Measurements from ENCODE around the gene SLC6A17. TPM values are rescaled to one million over a fixed set of nuclear protein-coding genes. Genes with fewer than 3 reads are reported as not detected.

SLC6A17 gene
- total and polyA plus RNA-seq, 2 experiments from 2014 or later, result 0.03 to 0.17 TPM

DNA sequence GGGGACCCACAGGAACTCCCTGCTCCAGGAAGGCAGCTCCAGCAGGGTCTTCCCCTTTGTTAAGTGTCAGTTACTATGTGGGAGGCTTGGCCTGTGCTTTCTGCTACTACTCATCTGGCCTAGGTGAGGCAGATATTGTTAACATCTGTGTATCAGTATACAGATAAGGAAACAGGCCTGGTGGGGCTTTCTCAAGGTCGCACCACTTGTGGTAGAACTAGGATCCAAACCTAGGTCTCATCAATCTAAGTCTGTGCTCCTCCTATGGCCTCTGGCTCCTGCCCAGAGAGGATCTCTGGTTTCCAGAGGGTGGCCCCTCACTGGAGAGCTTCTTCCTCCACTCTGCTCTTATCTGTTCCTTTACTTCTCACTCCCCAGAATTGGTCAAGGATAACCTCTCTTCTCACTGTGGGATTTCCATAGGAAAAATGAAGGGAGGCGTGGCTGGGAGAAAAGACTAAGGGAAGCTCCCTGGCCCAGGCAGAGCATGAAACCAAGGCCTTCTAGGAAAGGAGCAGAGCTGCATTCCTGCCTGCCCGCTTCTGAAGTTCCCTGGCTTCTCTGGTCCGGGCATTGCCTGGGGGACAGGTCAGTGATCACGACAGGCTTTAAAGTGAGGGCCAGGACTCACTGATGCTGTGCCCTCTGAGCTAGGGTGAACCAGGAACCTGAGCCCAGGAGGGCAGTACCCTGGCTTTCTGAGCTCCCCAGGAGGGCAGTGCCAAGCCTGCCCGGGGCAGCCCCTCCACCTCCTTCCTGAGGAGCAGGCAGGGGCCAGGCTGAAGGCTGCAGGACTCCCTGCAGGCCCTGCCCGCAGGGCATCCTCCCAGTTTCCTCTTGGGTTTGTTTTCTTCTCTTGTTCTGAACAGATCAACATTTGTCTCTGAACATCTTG is 65.6 kb downstream of the SLC6A17 start:
- Histone ChIP-seq H3K36me3 (ENCODE audit: insufficient read depth) (no peaks in the 10 kb centered on the region), H3K27me3 (ENCODE audit: insufficient read depth) (peaks cover 22% of the 10 kb centered on the region), H3K4me2 (no peak overlapping the region), H3K4me1 (ENCODE audit: insufficient read depth) (peaks cover 18% of the 10 kb centered on the region), H3F3A (replicated peaks; ENCODE audit: low read depth) (0 out of 2 replicates have a peak, but pooled peaks cover 3% of the 10 kb centered on the region), H4K20me1 (replicated peaks; ENCODE audit: insufficient read depth) (peaks cover 7% of the 10 kb centered on the region), H3K79me2 (replicated peaks; ENCODE audit: insufficient read depth) (no peaks in the 10 kb centered on the region), H3K4me3 (no peak overlapping the region), H3K9me2 (ENCODE audit: insufficient read depth) (no peaks in the 10 kb centered on the region), H2AFZ (no peak overlapping the region), H3K27ac (ENCODE audit: low read depth) (no peak overlapping the region)
- H3K36me3 Mint-ChIP-seq (ENCODE audit: low read depth), result no peaks in the 10 kb centered on the region; the same call in 2 of the 3 replicates
- H3K4me3 Mint-ChIP-seq, result no peak overlapping the region
- H3K9me3 Mint-ChIP-seq, result no peaks in the 10 kb centered on the region
- ATAC-seq (no peak), DNase-seq (ENCODE audit: low spot score) (no peak)
- H3K27ac Mint-ChIP-seq, result no peak overlapping the region
- H3K4me1 Mint-ChIP-seq, result peaks cover 30% of the 10 kb centered on the region
- peaks cover 16% of the 10 kb centered on the region for H3K27me3 Mint-ChIP-seq (ENCODE audit: insufficient read depth, low read depth, poor library complexity)
- TF ChIP-seq STAT1 (IDR thresholded peaks at IDR 0.05; ENCODE audit: unreplicated experiment), result no peak

DNA sequence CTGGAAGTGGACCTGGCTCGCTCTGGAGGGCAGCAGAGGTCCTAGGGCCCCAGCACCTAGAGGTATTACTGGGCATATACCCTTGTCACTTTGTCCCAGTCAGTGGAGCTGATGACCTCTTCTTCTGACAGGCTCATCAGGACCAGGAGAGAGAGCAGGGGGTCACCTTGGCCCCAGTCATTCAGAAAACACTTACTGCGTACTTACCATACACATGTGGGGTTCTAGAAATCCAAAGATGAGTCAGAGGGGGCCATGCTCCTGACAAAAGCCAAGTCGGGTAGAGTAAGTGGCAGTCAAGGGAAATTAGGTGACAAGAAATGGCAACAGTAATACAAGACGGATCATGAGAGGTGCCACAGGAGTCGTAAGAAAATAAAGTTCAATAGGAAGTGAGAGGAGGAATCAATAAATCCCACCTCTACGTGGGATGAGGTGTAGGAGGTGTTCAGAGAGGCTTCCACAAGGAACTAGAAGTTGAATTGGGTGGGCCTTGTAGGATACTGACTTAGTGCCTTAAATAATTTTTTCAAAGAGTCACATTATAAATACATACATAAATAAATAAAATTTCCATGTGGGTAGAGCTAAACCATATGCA is 66.7 kb downstream of the SLC6A17 start:
- H3K36me3 Mint-ChIP-seq (ENCODE audit: low read depth), result no peaks in the 10 kb centered on the region; the same call in 2 of the 3 replicates
- H3K36me3 ChIP-seq (ENCODE audit: insufficient read depth), result no peaks in the 10 kb centered on the region
- no peak overlapping the region for H3K4me2 ChIP-seq
- no peaks in the 10 kb centered on the region for H3K9me3 Mint-ChIP-seq
- no peak overlapping the region for H3K4me3 Mint-ChIP-seq
- H3K4me3 ChIP-seq, result no peak overlapping the region
- DNase-seq (ENCODE audit: low spot score) (no peak), ATAC-seq (no peak)
- H3K27ac Mint-ChIP-seq, result no peak overlapping the region
- H3K4me1 ChIP-seq (ENCODE audit: insufficient read depth), result peaks cover 18% of the 10 kb centered on the region
- H4K20me1 ChIP-seq (replicated peaks; ENCODE audit: insufficient read depth), result peaks cover 7% of the 10 kb centered on the region
- peaks cover 31% of the 10 kb centered on the region for H3K4me1 Mint-ChIP-seq
- no peak overlapping the region for H2AFZ ChIP-seq
- no peaks in the 10 kb centered on the region for H3K9me2 ChIP-seq (ENCODE audit: insufficient read depth)
- H3K27me3 Mint-ChIP-seq (ENCODE audit: insufficient read depth, low read depth, poor library complexity), result peaks cover 9% of the 10 kb centered on the region
- no peak overlapping the region for H3K27ac ChIP-seq (ENCODE audit: low read depth)
- no peak for TF ChIP-seq ZNF331 (CRISPR knock-in tag; IDR thresholded peaks at IDR 0.05; ENCODE audit: low read depth)
- H3K79me2 ChIP-seq (replicated peaks; ENCODE audit: insufficient read depth), result no peaks in the 10 kb centered on the region
- 0 out of 2 replicates have a peak, but pooled peaks cover 3% of the 10 kb centered on the region for H3F3A ChIP-seq (replicated peaks; ENCODE audit: low read depth)
- H3K27me3 ChIP-seq (ENCODE audit: insufficient read depth), result peaks cover 11% of the 10 kb centered on the region

DNA sequence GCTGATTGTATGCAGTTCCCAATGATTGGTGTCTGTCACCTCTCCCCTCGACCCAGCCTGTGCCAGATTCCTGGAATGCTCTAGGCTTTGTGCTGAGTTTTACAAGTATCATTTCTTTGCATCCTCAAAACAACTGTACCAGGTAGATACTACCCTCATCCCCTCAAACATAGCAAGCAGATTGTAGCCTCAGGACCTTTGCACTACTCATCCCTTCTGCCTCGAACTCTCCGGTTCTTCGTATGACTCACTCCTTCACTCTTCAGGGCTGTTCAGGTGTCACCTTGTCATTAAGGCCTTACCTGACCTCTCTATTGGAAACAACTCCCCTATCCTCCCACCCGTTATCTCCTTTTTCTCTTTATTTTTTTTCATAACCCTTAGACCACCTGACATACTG is 67.8 kb downstream of the SLC6A17 start:
- Histone ChIP-seq H3F3A (replicated peaks; ENCODE audit: low read depth) (no peaks in the 10 kb centered on the region), H3K4me3 (no peak overlapping the region), H3K36me3 (ENCODE audit: insufficient read depth) (no peaks in the 10 kb centered on the region), H3K4me2 (no peak overlapping the region), H2AFZ (no peak overlapping the region), H3K27me3 (ENCODE audit: insufficient read depth) (no peaks in the 10 kb centered on the region), H3K4me1 (ENCODE audit: insufficient read depth) (peaks cover 8% of the 10 kb centered on the region), H4K20me1 (replicated peaks; ENCODE audit: insufficient read depth) (peaks cover 7% of the 10 kb centered on the region), H3K27ac (ENCODE audit: low read depth) (no peak overlapping the region), H3K79me2 (replicated peaks; ENCODE audit: insufficient read depth) (no peaks in the 10 kb centered on the region), H3K9me2 (ENCODE audit: insufficient read depth) (no peaks in the 10 kb centered on the region)
- peaks cover 4% of the 10 kb centered on the region for H3K27me3 Mint-ChIP-seq (ENCODE audit: insufficient read depth, low read depth, poor library complexity)
- DNase-seq (ENCODE audit: low spot score) (no peak), ATAC-seq (no peak)
- no peak overlapping the region for H3K27ac Mint-ChIP-seq
- H3K36me3 Mint-ChIP-seq (ENCODE audit: low read depth), result no peaks in the 10 kb centered on the region; the same call in 2 of the 3 replicates
- peaks cover 31% of the 10 kb centered on the region for H3K4me1 Mint-ChIP-seq
- H3K9me3 Mint-ChIP-seq, result no peaks in the 10 kb centered on the region
- H3K4me3 Mint-ChIP-seq, result no peak overlapping the region
- TF ChIP-seq POLR2AphosphoS5 (IDR thresholded peaks at IDR 0.05; ENCODE audit: low read depth) (no peak), STAT1 (IDR thresholded peaks at IDR 0.05; ENCODE audit: unreplicated experiment) (no peak), EZH2phosphoT487 (IDR thresholded peaks at IDR 0.05; ENCODE audit: unreplicated experiment) (no peak), NANOG (IDR thresholded peaks at IDR 0.05; ENCODE audit: borderline replicate concordance) (no peak), ZNF331 (CRISPR knock-in tag; IDR thresholded peaks at IDR 0.05; ENCODE audit: low read depth) (no peak), ZNF114 (CRISPR knock-in tag; IDR thresholded peaks at IDR 0.05) (no peak), JUNB (IDR thresholded peaks at IDR 0.05; ENCODE audit: unreplicated experiment) (no peak), EZH2 (IDR thresholded peaks at IDR 0.05; ENCODE audit: low read depth, unreplicated experiment) (no peak), CREB1 (CRISPR knock-in tag; IDR thresholded peaks at IDR 0.05; ENCODE audit: low read depth) (no peak)
- TF ChIP-seq, protein P1, sequence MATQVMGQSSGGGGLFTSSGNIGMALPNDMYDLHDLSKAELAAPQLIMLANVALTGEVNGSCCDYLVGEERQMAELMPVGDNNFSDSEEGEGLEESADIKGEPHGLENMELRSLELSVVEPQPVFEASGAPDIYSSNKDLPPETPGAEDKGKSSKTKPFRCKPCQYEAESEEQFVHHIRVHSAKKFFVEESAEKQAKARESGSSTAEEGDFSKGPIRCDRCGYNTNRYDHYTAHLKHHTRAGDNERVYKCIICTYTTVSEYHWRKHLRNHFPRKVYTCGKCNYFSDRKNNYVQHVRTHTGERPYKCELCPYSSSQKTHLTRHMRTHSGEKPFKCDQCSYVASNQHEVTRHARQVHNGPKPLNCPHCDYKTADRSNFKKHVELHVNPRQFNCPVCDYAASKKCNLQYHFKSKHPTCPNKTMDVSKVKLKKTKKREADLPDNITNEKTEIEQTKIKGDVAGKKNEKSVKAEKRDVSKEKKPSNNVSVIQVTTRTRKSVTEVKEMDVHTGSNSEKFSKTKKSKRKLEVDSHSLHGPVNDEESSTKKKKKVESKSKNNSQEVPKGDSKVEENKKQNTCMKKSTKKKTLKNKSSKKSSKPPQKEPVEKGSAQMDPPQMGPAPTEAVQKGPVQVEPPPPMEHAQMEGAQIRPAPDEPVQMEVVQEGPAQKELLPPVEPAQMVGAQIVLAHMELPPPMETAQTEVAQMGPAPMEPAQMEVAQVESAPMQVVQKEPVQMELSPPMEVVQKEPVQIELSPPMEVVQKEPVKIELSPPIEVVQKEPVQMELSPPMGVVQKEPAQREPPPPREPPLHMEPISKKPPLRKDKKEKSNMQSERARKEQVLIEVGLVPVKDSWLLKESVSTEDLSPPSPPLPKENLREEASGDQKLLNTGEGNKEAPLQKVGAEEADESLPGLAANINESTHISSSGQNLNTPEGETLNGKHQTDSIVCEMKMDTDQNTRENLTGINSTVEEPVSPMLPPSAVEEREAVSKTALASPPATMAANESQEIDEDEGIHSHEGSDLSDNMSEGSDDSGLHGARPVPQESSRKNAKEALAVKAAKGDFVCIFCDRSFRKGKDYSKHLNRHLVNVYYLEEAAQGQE (IDR thresholded peaks at IDR 0.05; ENCODE audit: unreplicated experiment), result no peak
- TF ChIP-seq, protein P2, sequence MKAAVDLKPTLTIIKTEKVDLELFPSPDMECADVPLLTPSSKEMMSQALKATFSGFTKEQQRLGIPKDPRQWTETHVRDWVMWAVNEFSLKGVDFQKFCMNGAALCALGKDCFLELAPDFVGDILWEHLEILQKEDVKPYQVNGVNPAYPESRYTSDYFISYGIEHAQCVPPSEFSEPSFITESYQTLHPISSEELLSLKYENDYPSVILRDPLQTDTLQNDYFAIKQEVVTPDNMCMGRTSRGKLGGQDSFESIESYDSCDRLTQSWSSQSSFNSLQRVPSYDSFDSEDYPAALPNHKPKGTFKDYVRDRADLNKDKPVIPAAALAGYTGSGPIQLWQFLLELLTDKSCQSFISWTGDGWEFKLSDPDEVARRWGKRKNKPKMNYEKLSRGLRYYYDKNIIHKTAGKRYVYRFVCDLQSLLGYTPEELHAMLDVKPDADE (IDR thresholded peaks at IDR 0.05), result no peak

Data from GM23338 (cell line).